GM10847 (cell line): ENCODE data around the gene GREB1.

Experiments
- POLR2A ChIP-seq: IDR thresholded peaks from 2 replicates; pipeline ENCODE4 v1.6.1; 2011; ENCODE audit not compliant: insufficient read length; ENCODE audit errors: extremely low read depth

The GREB1 gene

GRCh38 chr2:11634584-11634983 lies 100.7 kb downstream of the GREB1 start:
- TF ChIP-seq POLR2A: no peak

DNA sequence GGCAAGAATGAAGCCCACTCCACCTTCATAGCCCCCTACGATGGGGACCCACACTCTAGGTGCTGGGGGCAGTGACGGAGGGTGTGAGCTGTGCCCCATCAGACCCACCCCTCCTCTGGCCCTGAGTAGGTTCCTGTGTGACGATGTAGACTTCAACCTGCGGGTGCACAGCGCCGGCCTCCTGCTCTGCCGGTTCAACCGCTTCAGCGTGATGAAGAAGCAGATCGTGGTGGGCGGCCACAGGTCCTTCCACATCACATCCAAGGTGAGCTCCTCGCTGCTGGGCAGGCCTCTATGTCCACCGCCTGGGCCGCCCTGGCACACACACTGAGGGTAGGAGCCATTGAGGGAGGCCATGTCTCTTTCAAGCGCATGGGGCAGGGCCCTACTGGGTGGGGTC lies 101.3 kb downstream of the GREB1 start:
- TF ChIP-seq POLR2A: no peak

DNA sequence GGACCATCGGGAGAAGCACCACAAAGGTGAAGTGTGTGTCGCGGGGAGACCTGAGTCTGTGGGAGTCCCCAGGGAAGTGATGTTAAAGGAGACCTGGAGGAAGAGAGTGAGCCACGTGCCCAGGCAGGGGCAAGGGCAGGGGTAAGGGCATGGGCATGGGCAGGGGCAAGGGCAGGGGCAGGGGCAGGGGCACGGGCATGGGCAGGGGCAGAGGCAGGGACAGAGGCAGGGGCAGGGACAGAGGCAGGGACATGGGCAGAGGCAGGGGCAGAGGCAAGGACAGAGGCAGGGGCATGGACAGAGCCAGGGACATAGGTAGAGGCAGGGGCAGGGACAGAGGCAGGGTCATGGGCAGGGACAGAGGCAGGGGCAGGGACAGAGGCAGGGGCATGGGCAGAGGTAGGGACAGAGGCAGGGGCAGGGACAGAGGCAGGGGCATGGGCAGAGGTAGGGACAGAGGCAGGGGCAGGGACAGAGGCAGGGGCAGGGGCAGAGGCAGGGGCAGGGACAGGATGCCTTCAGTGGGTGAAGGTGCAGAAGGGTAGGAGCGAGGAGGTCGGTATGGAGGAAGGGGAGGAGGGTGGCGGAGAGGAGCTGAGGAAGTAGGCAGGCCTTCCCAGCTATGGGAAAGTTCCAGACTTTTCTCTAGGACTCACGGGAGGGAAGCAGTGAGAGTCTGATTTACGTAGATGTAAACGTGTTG lies 102.9 kb downstream of the GREB1 start:
- no peak for TF ChIP-seq POLR2A

DNA sequence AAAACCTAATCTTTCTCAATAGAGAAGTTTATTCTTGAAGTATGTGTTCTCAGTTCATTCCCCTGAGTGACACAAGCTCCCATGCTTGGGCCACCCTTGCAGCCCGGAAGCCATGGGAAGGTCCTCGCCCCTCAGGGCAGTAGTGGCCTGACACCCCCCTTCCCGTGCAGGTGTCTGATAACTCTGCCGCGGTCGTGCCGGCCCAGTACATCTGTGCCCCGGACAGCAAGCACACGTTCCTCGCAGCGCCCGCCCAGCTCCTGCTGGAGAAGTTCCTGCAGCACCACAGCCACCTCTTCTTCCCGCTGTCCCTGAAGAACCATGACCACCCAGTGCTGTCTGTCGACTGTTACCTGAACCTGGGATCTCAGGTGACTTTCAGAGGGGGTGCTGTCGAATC lies 103.7 kb downstream of the GREB1 start:
- TF ChIP-seq POLR2A: no peak

DNA sequence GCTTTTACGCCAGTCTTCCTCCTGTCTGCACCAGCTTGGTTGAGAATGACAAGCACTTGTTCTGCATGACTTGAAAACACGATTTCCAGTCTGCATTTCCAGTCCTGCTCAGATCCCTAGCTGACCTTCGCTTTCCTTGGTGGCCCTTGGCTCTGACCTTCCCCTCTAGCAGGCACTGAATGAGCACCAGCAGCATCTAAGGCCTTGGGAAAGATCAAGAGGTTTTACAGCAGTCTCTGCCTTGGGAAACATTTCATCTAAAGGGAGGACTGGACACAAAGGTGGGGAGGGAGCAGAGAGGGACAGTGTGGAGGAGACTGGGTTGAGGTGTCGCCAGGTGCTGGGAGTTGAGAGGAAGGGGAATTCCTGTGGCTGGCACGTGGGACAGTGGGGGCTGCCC lies 105.7 kb downstream of the GREB1 start:
- no peak for TF ChIP-seq POLR2A

GRCh38 chr2:11640132-11640531 lies 106.3 kb downstream of the GREB1 start:
- TF ChIP-seq POLR2A: no peak

DNA sequence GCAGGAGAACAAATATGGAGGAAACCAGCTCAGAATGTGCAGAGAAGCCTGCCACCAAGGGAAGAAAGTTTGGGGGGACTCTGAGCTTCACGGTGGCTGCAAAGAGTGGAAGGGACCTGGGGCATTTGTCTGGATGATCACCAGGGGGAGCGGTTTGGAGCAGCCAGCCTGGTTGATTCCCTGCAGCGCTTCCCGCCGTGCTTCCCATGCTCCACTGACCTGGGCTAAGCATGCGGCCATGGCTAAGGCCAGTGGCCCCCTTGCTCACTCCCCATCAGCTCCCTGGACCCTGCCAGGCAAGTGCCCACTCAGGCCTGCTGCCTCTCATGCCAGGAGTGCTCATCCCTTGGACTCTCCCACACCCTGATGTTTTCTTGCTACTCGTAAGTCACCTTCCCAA lies 109.1 kb downstream of the GREB1 start:
- TF ChIP-seq POLR2A: no peak

DNA sequence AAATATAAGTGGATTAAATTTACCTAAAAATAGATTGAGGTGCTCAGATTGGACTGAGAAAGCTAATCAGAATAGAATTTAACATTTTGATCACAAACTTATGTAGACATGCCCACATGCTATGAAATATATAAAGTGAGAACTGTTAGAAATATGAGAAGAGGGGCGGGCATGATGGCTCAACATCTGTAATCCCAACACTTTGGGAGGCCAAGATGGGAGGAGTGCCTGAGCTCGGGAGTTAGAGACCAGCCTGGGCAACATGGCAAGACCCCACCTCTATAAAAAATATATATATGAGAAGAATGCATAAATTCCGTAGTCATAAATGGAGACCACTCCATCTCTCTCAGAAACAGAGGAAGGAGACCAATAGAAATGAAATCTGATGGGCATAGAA lies 110.4 kb downstream of the GREB1 start:
- TF ChIP-seq POLR2A: no peak

GRCh38 chr2:11646530-11646929 lies 112.7 kb downstream of the GREB1 start:
- TF ChIP-seq POLR2A: no peak

- no peak for TF ChIP-seq POLR2A
Observed at GRCh38 chr2:11647834-11648600, 114.2 kb downstream of the GREB1 start.

GRCh38 chr2:11649093-11649492 lies 115.2 kb downstream of the GREB1 start:
- TF ChIP-seq POLR2A: no peak

DNA sequence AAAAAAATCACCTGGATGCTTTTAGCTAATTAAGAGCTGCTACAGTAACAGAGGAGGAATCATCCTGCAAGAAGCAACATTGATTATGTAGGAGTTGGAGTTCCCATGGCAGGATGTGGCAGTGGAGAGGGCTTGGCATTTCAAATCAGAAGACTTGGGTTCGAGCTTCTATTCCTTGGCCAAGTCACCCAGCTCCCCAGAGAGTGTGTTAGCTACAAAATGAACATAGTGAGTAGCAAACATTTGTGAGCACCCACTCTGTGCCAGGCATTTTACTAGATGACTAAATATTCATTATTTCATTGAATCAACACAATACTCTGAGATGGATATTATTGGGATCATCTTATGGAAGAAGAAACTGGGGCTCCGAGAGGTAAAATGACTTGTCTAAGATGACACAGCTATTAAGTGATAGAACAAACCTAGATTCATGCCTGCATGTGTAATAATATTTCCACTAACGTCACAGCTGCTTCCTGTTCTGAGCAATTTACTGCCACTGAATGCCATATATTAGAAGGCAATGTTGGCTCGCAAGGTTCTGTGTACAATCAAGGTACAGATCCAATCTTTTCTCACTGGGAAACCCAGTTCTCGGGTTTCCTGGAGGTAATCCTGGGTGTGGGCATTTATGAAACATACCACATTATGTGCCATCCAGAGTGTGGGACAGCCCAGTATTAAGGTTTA lies 118.2 kb downstream of the GREB1 start:
- TF ChIP-seq POLR2A: no peak

- TF ChIP-seq POLR2A: no peak
Observed at GRCh38 chr2:11652553-11652952, 118.7 kb downstream of the GREB1 start.

DNA sequence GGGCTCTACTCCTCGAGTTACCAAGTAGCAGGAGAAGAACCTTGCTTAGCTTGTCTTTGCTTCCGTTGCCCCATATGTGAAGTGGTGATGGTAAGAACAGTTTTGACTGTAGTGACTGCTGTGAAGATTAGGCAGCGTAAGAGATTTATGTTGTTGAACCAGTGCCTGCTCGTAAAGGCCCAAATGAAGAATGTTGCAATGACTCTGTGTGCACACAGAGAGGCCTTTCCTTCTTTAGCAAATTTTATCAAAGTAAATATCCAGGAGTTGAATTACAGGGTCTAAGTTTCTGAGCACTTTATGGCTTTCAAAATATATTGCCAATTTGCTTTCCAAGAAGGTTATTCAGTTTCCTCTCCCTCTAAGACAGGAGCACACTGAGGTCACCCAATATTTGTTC lies 121.7 kb downstream of the GREB1 start:
- no peak for TF ChIP-seq POLR2A

- TF ChIP-seq POLR2A: no peak
Observed at GRCh38 chr2:11656252-11656651, 122.4 kb downstream of the GREB1 start.

GRCh38 chr2:11656671-11657101 lies 122.8 kb downstream of the GREB1 start:
- no peak for TF ChIP-seq POLR2A
